Thoracic aorta (tissue), 2 donors: ENCODE data around the gene EFS. TPM values are rescaled to one million over a fixed set of nuclear protein-coding genes. Genes with fewer than 3 reads are reported as not detected.

Experiments
- ATAC-seq: fragments of 150-250 bp; one replicate; pipeline ENCODE4 v1.8.0; 2017; ENCODE audit warnings: low read depth; ENCODE audit not compliant: insufficient number of reproducible peaks, low FRiP score
- DNase-seq: peaks from one replicate; pipeline ENCODE4 v3.0.0-alpha.2; 2020; ENCODE audit warnings: low spot score
- H3K27ac ChIP-seq, 2 donors: fragments of 200-600 bp; sonication (generic); 1 replicate in 1 of 2; 2 replicates in 1 of 2; pipeline ENCODE4 v1.5.1; 2016; ENCODE audit warnings: mild to moderate bottlenecking in 2 of 2, moderate library complexity in 2 of 2
- H3K27me3 ChIP-seq: fragments of 200-600 bp; sonication (generic); replicated peaks from 2 replicates; pipeline ENCODE4 v1.6.0; 2016; ENCODE audit warnings: mild to moderate bottlenecking; ENCODE audit not compliant: insufficient read depth
- H3K36me3 ChIP-seq: fragments of 200-600 bp; sonication (generic); one replicate; pipeline ENCODE4 v1.5.1; 2016
- H3K4me1 ChIP-seq, 2 donors: fragments of 200-600 bp; sonication (generic); 1 replicate in 1 of 2; 2 replicates in 1 of 2; pipeline versions ENCODE4 v1.5.1 to v1.6.0; 2016; ENCODE audit warnings: low read depth in 2 of 2, mild to moderate bottlenecking in 1 of 2; ENCODE audit not compliant: control insufficient read depth in 1 of 2
- H3K4me3 ChIP-seq: fragments of 200-600 bp; sonication (generic); 2 replicates; pipeline ENCODE4 v1.5.1; 2016; ENCODE audit warnings: mild to moderate bottlenecking
- H3K9me3 ChIP-seq: fragments of 200-600 bp; sonication (generic); 2 replicates; pipeline ENCODE4 v1.5.1; 2016
- CTCF ChIP-seq: fragments of 200-600 bp; sonication (generic); IDR thresholded peaks from one replicate; pipeline ENCODE4 v1.5.1; 2019; ENCODE audit warnings: antibody characterized with exemption
- total RNA-seq, 2 donors: library from RNA; depleted of rRNA; stranded (reverse); fragments of >200 nt; gene quantifications; one replicate each; pipeline versions ENCODE4 v1.1.0 to v1.2.3, GENCODE V29; 2016

The EFS gene
- total RNA-seq, 2 donors from 2014 or later = 23.3 to 38.2 TPM

- Histone ChIP-seq H3K9me3 (no peaks in the 10 kb centered on the region), H3K27me3 (no peaks in the 10 kb centered on the region), H3K36me3 (no peaks in the 10 kb centered on the region), H3K4me1 (no peaks in the 10 kb centered on the region), H3K4me3 (no peak overlapping the region), H3K27ac (no peak overlapping the region)
- no peak for TF ChIP-seq CTCF
- ATAC-seq (no peak), DNase-seq (no peak)
Measured at GRCh38 chr14:23385642-23386265, 20.8 kb upstream of the EFS start.

- Histone ChIP-seq H3K9me3 (no peaks in the 10 kb centered on the region), H3K4me3 (no peak overlapping the region), H3K27me3 (no peaks in the 10 kb centered on the region), H3K27ac (no peak overlapping the region), H3K4me1 (no peaks in the 10 kb centered on the region), H3K36me3 (no peaks in the 10 kb centered on the region)
- DNase-seq = no peak
- no peak for ATAC-seq
- no peak for TF ChIP-seq CTCF
Measured at GRCh38 chr14:23385244-23385641, 20.3 kb upstream of the EFS start.

GRCh38 chr14:23384364-23385080 is 19.6 kb upstream of the EFS start:
- no peaks in the 10 kb centered on the region for H3K36me3 ChIP-seq
- no peak for TF ChIP-seq CTCF

GRCh38 chr14:23382731-23383440 is 17.9 kb upstream of the EFS start:
- DNase-seq (no peak), ATAC-seq (no peak)
- H3K36me3 ChIP-seq = no peaks in the 10 kb centered on the region
- H3K27me3 ChIP-seq = no peaks in the 10 kb centered on the region
- H3K27ac ChIP-seq = no peak overlapping the region
- no peaks in the 10 kb centered on the region for H3K9me3 ChIP-seq
- no peaks in the 10 kb centered on the region for H3K4me1 ChIP-seq
- H3K4me3 ChIP-seq = no peak overlapping the region
- TF ChIP-seq CTCF = no peak

More at GRCh38 chr14:23384364-23385080, 19.6 kb upstream of the EFS start:
- Histone ChIP-seq H3K27me3 (no peaks in the 10 kb centered on the region), H3K9me3 (no peaks in the 10 kb centered on the region), H3K27ac (no peak overlapping the region), H3K4me3 (no peak overlapping the region), H3K4me1 (no peaks in the 10 kb centered on the region)
- ATAC-seq (no peak), DNase-seq (no peak)

GRCh38 chr14:23382276-23382675 is 17.3 kb upstream of the EFS start:
- TF ChIP-seq CTCF = no peak
- Histone ChIP-seq H3K27ac (no peak overlapping the region), H3K4me1 (no peaks in the 10 kb centered on the region), H3K27me3 (no peaks in the 10 kb centered on the region), H3K4me3 (no peak overlapping the region), H3K36me3 (no peaks in the 10 kb centered on the region), H3K9me3 (no peaks in the 10 kb centered on the region)
- no peak for DNase-seq
- ATAC-seq = no peak
